GM23338 (cell line): ENCODE results near the gene UNC45B. TPM values are rescaled to one million over a fixed set of nuclear protein-coding genes. Genes with fewer than 3 reads are reported as not detected.

Experiments
- ATAC-seq: fragments of 200-7000 bp; cut with Tn5 transposase; 3 replicates; pipeline ENCODE4 v1.9.1; 2020
- DNase-seq: peaks from one replicate; pipeline ENCODE4 v3.0.0-alpha.2; 2015; ENCODE audit warnings: low spot score
- H2AFZ ChIP-seq: fragments of 200-600 bp; sonication (generic); 2 replicates; pipeline ENCODE4 v1.8.0; 2016; ENCODE audit warnings: antibody characterized with exemption, mild to moderate bottlenecking, moderate library complexity
- H3F3A ChIP-seq: fragments of 200-600 bp; sonication (generic); replicated peaks from 2 replicates; pipeline ENCODE4 v1.8.0; 2017; ENCODE audit warnings: antibody characterized with exemption, mixed run types, low read depth
- H3K27ac ChIP-seq: fragments of 200-600 bp; sonication (generic); 2 replicates; pipeline ENCODE4 v1.6.1; 2016; ENCODE audit warnings: low read depth
- H3K27me3 ChIP-seq: fragments of 200-600 bp; sonication (generic); 2 replicates; pipeline ENCODE4 v1.8.0; 2016; ENCODE audit warnings: mild to moderate bottlenecking, mixed run types, moderate library complexity; ENCODE audit not compliant: insufficient read depth
- H3K36me3 ChIP-seq: fragments of 200-600 bp; sonication (generic); 2 replicates; pipeline ENCODE4 v1.8.0; 2016; ENCODE audit warnings: mild to moderate bottlenecking; ENCODE audit not compliant: insufficient read depth
- H3K4me1 ChIP-seq: fragments of 200-600 bp; sonication (generic); 2 replicates; pipeline ENCODE4 v1.8.0; 2016; ENCODE audit warnings: mild to moderate bottlenecking, moderate library complexity; ENCODE audit not compliant: insufficient read depth
- H3K4me2 ChIP-seq: fragments of 200-600 bp; sonication (generic); 2 replicates; pipeline ENCODE4 v1.7.1; 2017; ENCODE audit warnings: mixed run types
- H3K4me3 ChIP-seq: fragments of 200-600 bp; sonication (generic); 2 replicates; pipeline ENCODE4 v1.6.1; 2016; ENCODE audit warnings: mixed run types
- H3K79me2 ChIP-seq: fragments of 200-600 bp; sonication (generic); replicated peaks from 2 replicates; pipeline ENCODE4 v1.8.0; 2017; ENCODE audit warnings: mild to moderate bottlenecking; ENCODE audit not compliant: insufficient read depth
- H3K9me2 ChIP-seq: fragments of 200-600 bp; sonication (generic); 2 replicates; pipeline ENCODE4 v1.8.0; 2017; ENCODE audit not compliant: insufficient read depth
- H4K20me1 ChIP-seq: fragments of 200-600 bp; sonication (generic); replicated peaks from 2 replicates; pipeline ENCODE4 v1.8.0; 2017; ENCODE audit warnings: mild to moderate bottlenecking; ENCODE audit not compliant: insufficient read depth
- H3K27ac Mint-ChIP-seq: 2 replicates; pipeline ENCODE4 v1.8.0; 2020; ENCODE audit warnings: inconsistent platforms, mild to moderate bottlenecking, moderate library complexity, mixed read lengths
- H3K27me3 Mint-ChIP-seq: 3 replicates; pipeline ENCODE4 v1.8.0; 2022; ENCODE audit warnings: low read depth, mild to moderate bottlenecking, moderate library complexity, mixed read lengths, inconsistent platforms; ENCODE audit not compliant: insufficient read depth, poor library complexity
- H3K36me3 Mint-ChIP-seq: 3 replicates; pipeline ENCODE4 v1.8.0; 2021; ENCODE audit warnings: low read depth, mild to moderate bottlenecking, inconsistent platforms, moderate library complexity, mixed read lengths
- H3K4me1 Mint-ChIP-seq: 3 replicates; pipeline ENCODE4 v1.8.0; 2020; ENCODE audit warnings: mild to moderate bottlenecking, inconsistent platforms, mixed read lengths
- H3K4me3 Mint-ChIP-seq: 3 replicates; pipeline ENCODE4 v1.8.0; 2021; ENCODE audit warnings: moderate library complexity, mild to moderate bottlenecking, inconsistent platforms, mixed read lengths
- H3K9me3 Mint-ChIP-seq: 3 replicates; pipeline ENCODE4 v1.8.0; 2020; ENCODE audit warnings: moderate library complexity, mild to moderate bottlenecking, inconsistent platforms, mixed read lengths
- CREB1 ChIP-seq: fragments of 250-450 bp; sonication (Bioruptor Pico); IDR thresholded peaks from 2 replicates; pipeline ENCODE4 v1.5.0; 2020; ENCODE audit warnings: low read depth, mild to moderate bottlenecking, moderate library complexity
- CTCF ChIP-seq, 2 experiments: fragments of 200-600 bp in 1 of 2; sonication (generic) in 1 of 2; conservative IDR thresholded peaks; 2 replicates each; pipeline versions ENCODE4 v1.5.1 to v1.6.1; 2016 to 2017; ENCODE audit warnings: antibody characterized with exemption in 2 of 2, low read depth in 2 of 2, mild to moderate bottlenecking in 2 of 2, moderate library complexity in 1 of 2
- ETS1 ChIP-seq: IDR thresholded peaks from 2 replicates; pipeline ENCODE4 v1.6.1; 2016; ENCODE audit warnings: antibody characterized with exemption
- JUNB ChIP-seq: IDR thresholded peaks from one replicate; pipeline ENCODE4 v1.6.1; 2016; ENCODE audit warnings: antibody characterized with exemption; ENCODE audit not compliant: unreplicated experiment
- NANOG ChIP-seq: IDR thresholded peaks from 2 replicates; pipeline ENCODE4 v1.6.1; 2016; ENCODE audit warnings: antibody characterized with exemption, borderline replicate concordance
- STAT1 ChIP-seq: IDR thresholded peaks from one replicate; pipeline ENCODE4 v1.6.1; 2016; ENCODE audit warnings: antibody characterized with exemption; ENCODE audit not compliant: unreplicated experiment
- ZNF331 ChIP-seq: fragments of 250-450 bp; sonication (Bioruptor Pico); IDR thresholded peaks from 2 replicates; pipeline ENCODE4 v1.5.0; 2020; ENCODE audit warnings: low read depth, mild to moderate bottlenecking, moderate library complexity
- polyA plus RNA-seq: library from polyadenylated mRNA; unstranded; fragments of >200 nt; fragmentation: Nextera tagmentation; extraction: Ambion mirVana; gene quantifications from 2 replicates; pipeline ENCODE4 v1.2.1, GENCODE V29; 2016
- total RNA-seq: library from RNA; depleted of rRNA; stranded (reverse); fragments of >200 nt; shearing (Covaris generic); gene quantifications from 2 replicates; pipeline ENCODE4 v1.2.3, GENCODE V29; 2014
- TF ChIP-seq, protein P1 (sequence below): IDR thresholded peaks from one replicate; pipeline ENCODE4 v1.6.1; 2018; ENCODE audit warnings: antibody characterized with exemption; ENCODE audit not compliant: unreplicated experiment

Gene UNC45B
- total and polyA plus RNA-seq, 2 experiments from 2014 or later = 0.03 TPM; not detected in 1

DNA sequence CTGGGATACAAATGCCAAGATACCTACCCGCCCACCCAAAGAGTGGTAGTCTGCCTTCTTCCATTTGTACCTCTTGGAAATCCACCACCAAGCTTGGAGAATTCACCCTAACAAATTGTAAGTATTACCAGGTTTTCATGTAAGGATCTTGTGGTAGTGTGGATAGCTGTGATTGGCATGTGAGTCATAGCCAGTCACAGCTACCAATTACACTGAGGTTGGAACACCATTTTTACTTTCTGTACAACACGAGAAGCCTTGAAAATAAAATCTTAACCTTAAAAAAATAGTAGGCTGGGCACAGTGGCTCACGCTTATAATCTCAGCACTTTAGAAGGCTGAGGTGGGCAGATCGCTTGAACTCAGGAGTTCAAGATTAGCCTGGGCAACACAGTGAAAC lies 65.1 kb downstream of the UNC45B start (continued):
- TF ChIP-seq CTCF (conservative IDR thresholded peaks at IDR 0.05; ENCODE audit: low read depth in 2 of 2) = no peak

- H3K9me3 Mint-ChIP-seq = no peaks in the 10 kb centered on the region
- no peak overlapping the region for H3K4me2 ChIP-seq
- H3K27me3 Mint-ChIP-seq = peaks cover 7% of the 10 kb centered on the region
Measured at GRCh38 chr17:35213412-35213940, 65.9 kb downstream of the UNC45B start.

More at GRCh38 chr17:35213412-35213940, 65.9 kb downstream of the UNC45B start:
- Histone ChIP-seq H4K20me1 (no peaks in the 10 kb centered on the region), H2AFZ (no peak overlapping the region), H3K27me3 (no peaks in the 10 kb centered on the region), H3K36me3 (no peaks in the 10 kb centered on the region), H3K27ac (no peak overlapping the region), H3F3A (no peaks in the 10 kb centered on the region), H3K4me3 (no peak overlapping the region), H3K9me2 (no peaks in the 10 kb centered on the region), H3K4me1 (no peaks in the 10 kb centered on the region), H3K79me2 (no peaks in the 10 kb centered on the region)
- peaks cover 6% of the 10 kb centered on the region for H3K4me1 Mint-ChIP-seq
- no peak overlapping the region for H3K4me3 Mint-ChIP-seq
- H3K27ac Mint-ChIP-seq = no peak overlapping the region
- ATAC-seq = no peak
- H3K36me3 Mint-ChIP-seq = no peaks in the 10 kb centered on the region
- DNase-seq = no peak
- TF ChIP-seq STAT1 = no peak
- no peak for TF ChIP-seq ZNF331 (CRISPR knock-in tag)
- TF ChIP-seq ETS1 = no peak
- TF ChIP-seq JUNB = no peak
- no peak for TF ChIP-seq CREB1 (CRISPR knock-in tag)
- TF ChIP-seq NANOG = no peak
- TF ChIP-seq, protein P1, sequence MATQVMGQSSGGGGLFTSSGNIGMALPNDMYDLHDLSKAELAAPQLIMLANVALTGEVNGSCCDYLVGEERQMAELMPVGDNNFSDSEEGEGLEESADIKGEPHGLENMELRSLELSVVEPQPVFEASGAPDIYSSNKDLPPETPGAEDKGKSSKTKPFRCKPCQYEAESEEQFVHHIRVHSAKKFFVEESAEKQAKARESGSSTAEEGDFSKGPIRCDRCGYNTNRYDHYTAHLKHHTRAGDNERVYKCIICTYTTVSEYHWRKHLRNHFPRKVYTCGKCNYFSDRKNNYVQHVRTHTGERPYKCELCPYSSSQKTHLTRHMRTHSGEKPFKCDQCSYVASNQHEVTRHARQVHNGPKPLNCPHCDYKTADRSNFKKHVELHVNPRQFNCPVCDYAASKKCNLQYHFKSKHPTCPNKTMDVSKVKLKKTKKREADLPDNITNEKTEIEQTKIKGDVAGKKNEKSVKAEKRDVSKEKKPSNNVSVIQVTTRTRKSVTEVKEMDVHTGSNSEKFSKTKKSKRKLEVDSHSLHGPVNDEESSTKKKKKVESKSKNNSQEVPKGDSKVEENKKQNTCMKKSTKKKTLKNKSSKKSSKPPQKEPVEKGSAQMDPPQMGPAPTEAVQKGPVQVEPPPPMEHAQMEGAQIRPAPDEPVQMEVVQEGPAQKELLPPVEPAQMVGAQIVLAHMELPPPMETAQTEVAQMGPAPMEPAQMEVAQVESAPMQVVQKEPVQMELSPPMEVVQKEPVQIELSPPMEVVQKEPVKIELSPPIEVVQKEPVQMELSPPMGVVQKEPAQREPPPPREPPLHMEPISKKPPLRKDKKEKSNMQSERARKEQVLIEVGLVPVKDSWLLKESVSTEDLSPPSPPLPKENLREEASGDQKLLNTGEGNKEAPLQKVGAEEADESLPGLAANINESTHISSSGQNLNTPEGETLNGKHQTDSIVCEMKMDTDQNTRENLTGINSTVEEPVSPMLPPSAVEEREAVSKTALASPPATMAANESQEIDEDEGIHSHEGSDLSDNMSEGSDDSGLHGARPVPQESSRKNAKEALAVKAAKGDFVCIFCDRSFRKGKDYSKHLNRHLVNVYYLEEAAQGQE = no peak
